Measurements from ENCODE around the gene ATP6V0E1.

DNA sequence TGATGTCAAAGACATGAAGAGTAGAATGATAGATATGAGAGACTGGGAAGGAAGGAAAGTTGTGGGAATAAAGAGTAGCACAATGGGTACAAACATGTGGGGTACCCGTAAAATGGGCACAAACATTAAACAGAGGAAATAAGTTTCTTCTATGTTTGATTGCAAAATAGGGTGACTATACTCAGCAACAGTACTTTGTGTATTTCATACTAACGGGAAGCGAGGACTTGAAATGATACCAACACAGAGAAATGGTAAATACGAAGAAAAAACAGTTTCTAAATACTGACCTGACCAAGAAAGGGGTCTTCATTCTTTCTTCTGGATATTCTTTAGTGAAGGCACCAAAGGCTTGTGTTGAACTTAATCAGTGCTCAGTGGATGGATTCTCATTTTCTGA lies 31.1 kb downstream of the ATP6V0E1 start:
- TF ChIP-seq CTCF (IDR thresholded peaks at IDR 0.05) (no peak), POLR2A (IDR thresholded peaks at IDR 0.05) (no peak)

Data from Peyer's patch (tissue), 4 donors.